ENCODE results near the gene CKMT2. TPM values are rescaled to one million over a fixed set of nuclear protein-coding genes. Genes with fewer than 3 reads are reported as not detected.

CKMT2 gene
- total and polyA plus RNA-seq, 2 of the 8 experiments (the other 6 are each of a cell fraction or from before 2014, with no cell fraction given) = 2.4 to 5.0 TPM

DNA sequence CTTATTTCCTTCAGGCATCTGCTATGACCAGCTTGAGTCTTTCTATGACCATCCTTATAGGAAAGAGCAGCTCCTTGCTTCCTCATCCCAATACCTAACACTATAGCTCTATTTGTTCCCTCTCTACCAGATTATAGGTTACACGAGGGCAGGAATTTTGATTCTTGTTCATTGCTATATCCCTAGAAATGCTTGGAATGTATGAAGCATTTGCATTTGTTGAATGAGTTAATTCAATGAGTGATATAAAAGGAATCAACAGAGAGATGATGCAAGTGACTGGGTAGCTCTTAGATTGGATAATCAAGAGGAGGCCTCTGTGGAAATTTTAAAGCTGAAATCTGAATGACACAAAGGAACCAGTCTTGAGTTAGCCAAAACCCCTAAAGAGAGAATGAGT lies 82.2 kb downstream of the CKMT2 start:
- no peak for TF ChIP-seq BCL11A (IDR thresholded peaks at IDR 0.05; ENCODE audit: low read depth in 2 of 2, low read length in 2 of 2)
- no peak for TF ChIP-seq CREB1 (IDR thresholded peaks at IDR 0.05)
- TF ChIP-seq MAFK (IDR thresholded peaks at IDR 0.05; ENCODE audit: low read depth, low read length) = no peak
- no peak for TF ChIP-seq PHF8 (conservative IDR thresholded peaks at IDR 0.05; ENCODE audit: low read depth, low read length)
- TF ChIP-seq HDAC6 (IDR thresholded peaks at IDR 0.05; ENCODE audit: low read depth, low read length) = no peak
- TF ChIP-seq HDAC2 (IDR thresholded peaks at IDR 0.05; ENCODE audit: borderline replicate concordance in 1 of 2, low read depth in 2 of 2, low read length in 2 of 2) = no peak
- TF ChIP-seq TEAD4 (IDR thresholded peaks at IDR 0.05; ENCODE audit: low read depth, low read length) = peak; percentile 86
- TF ChIP-seq POU5F1 (IDR thresholded peaks at IDR 0.05; ENCODE audit: low read depth, low read length) = no peak
- TF ChIP-seq JUND (IDR thresholded peaks at IDR 0.05; ENCODE audit: low read length) = peak; percentile 49; the same call in 1 of the 2 replicates
- TF ChIP-seq CEBPB (IDR thresholded peaks at IDR 0.05; ENCODE audit: low read depth, low read length) = peak; percentile 83; the same call in 1 of the 2 replicates
- Histone ChIP-seq H3K14ac (ENCODE audit: insufficient read length) (no peak overlapping the region), H3K36me3 (ENCODE audit: control insufficient read depth in 2 of 4, insufficient read depth in 4 of 4, low read length in 3 of 4) (peaks cover 0 to 21% (median 6%) of the 10 kb centered on the region in 4 experiments; a peak in 4 of 8 replicates), H3K56ac (replicated peaks; ENCODE audit: insufficient read length, low read depth, low read length) (no peak overlapping the region), H3K4me1 (replicated peaks in 1 of 4; ENCODE audit: control insufficient read depth in 3 of 4, insufficient read depth in 4 of 4, low read length in 3 of 4) (peaks cover 0 to 6% (median 1%) of the 10 kb centered on the region in 4 experiments; a peak in 2 of 7 replicates), H2BK120ac (replicated peaks; ENCODE audit: low read depth, low read length) (no peak overlapping the region), H4K5ac (ENCODE audit: insufficient read length, low read depth, low read length) (no peak overlapping the region), H4K8ac (ENCODE audit: extremely low read depth, insufficient read depth, low read length) (no peak overlapping the region), H3K23ac (ENCODE audit: insufficient read length) (no peak overlapping the region), H3K23me2 (ENCODE audit: low read depth, low read length) (no peaks in the 10 kb centered on the region), H3K9me3 (ENCODE audit: insufficient read depth in 2 of 2, low read depth in 1 of 2, low read length in 1 of 2) (no peaks in the 10 kb centered on the region), H3K27me3 (replicated peaks in 1 of 4; ENCODE audit: control insufficient read depth in 3 of 4, extremely low read depth in 1 of 4, insufficient read depth in 3 of 4, low read length in 3 of 4) (no peaks in the 10 kb centered on the region), H2BK15ac (ENCODE audit: low read length) (no peak overlapping the region), H3K4me3 (ENCODE audit: extremely low read depth in 1 of 4, insufficient read depth in 2 of 4, low read depth in 3 of 4, low read length in 4 of 4) (no peak overlapping the region), H4K20me1 (replicated peaks in 1 of 2; ENCODE audit: control insufficient read depth in 1 of 2, insufficient read depth in 2 of 2, low read length in 2 of 2) (no peaks in the 10 kb centered on the region), H3K9ac (replicated peaks in 1 of 4; ENCODE audit: extremely low read depth in 1 of 4, low read depth in 3 of 4, low read length in 3 of 4) (no peak overlapping the region), H2AK5ac (ENCODE audit: low read depth, low read length) (no peak overlapping the region), H4K91ac (replicated peaks; ENCODE audit: insufficient read length, low read length) (no peak overlapping the region), H3K18ac (ENCODE audit: extremely low read depth, low read length) (no peak overlapping the region), H2AFZ (ENCODE audit: low read length) (no peak overlapping the region), H3K79me1 (ENCODE audit: low read depth, low read length) (no peaks in the 10 kb centered on the region), H3K27ac (ENCODE audit: low read depth, low read length) (no peak overlapping the region), H3K79me2 (ENCODE audit: control insufficient read depth in 1 of 2, insufficient read depth in 2 of 2, low read length in 2 of 2) (no peaks in the 10 kb centered on the region), H2BK12ac (ENCODE audit: low read depth, low read length) (no peak overlapping the region), H3K4me2 (ENCODE audit: insufficient read depth in 1 of 2, low read depth in 2 of 2, low read length in 2 of 2) (no peak overlapping the region), H3K4ac (replicated peaks; ENCODE audit: insufficient read length, low read depth, low read length) (no peak overlapping the region), H2BK5ac (ENCODE audit: low read depth, low read length) (no peak overlapping the region), H2BK20ac (ENCODE audit: low read length) (no peak overlapping the region)
- 50% methylated on average over 1 of the region's 1 CpG; no CpG with 5 or more reads in 1 of the 2 experiments for WGBS, 2 experiments (ENCODE audit: extremely low coverage in 1 of 2, insufficient coverage in 1 of 2, insufficient read length in 1 of 2, insufficient replicate concordance in 2 of 2, low coverage in 1 of 2, low lambda C conversion rate in 2 of 2, missing lambda C conversion rate in 1 of 2)
- FAIRE-seq (no peak), DNase-seq (ENCODE audit: low read depth in 1 of 2, low spot score in 2 of 2) (no peak)
- ChIA-PET CTCF (ENCODE audit: partially characterized antibody) (interaction anchor here (0.8 to 0.9 kb wide), 2 partner anchors 16 to 603 kb away, joined by 3 read pairs; no protein-coding TSS in a partner anchor), POLR2A (ENCODE audit: partially characterized antibody) (interaction anchor here (0.6 to 4.4 kb wide), 2 partner anchors 13 to 28 kb away, joined by 6 to 33 read pairs; partner anchors contain the start of gene ZCCHC9)

All from H1 (cell line).